ENCODE measurements around the gene GGA3.

DNA sequence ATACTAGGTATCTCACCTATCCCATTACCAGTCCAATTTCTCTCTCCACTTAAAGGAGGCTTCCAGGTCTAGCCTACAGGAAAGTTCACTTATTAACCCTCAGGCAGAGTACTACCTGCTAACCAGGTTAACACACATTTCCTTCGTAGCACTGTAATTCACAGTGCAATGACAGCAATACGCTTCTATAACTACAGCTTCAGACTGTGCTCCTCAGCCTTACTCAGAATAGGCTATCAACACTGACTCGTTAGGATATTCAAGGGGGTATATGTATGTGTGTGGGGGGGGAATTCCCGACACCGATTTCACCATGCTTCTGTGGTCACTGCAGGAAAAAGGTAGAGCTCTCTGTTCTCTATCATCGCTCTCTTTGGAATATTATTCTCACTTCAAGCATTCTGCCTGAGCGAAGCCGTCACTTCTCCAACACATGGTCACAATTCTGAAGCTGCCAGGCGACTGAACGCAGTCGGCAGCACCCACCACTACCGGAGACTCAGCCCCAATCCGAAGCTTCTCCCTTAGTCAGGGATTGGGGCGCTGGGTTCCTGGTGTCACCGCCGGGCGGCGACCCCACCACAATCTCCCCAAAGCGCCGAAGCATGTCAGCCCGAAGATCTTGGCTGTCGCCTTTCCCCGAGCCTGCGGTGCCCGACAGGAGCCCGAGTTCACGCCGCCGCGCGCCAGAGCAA, 618 bp downstream of the GGA3 start:
- TF ChIP-seq TAF1 (IDR thresholded peaks at IDR 0.05; ENCODE audit: borderline replicate concordance, low read depth, low read length) (no peak), POLR2AphosphoS5 (IDR thresholded peaks at IDR 0.05; ENCODE audit: low read depth, low read length) (peak; percentile 69; the same call in 1 of the 2 replicates), POLR2A (IDR thresholded peaks at IDR 0.05; ENCODE audit: low read depth, low read length) (peak; percentile 48; the same call in 1 of the 2 replicates)
